ENCODE results near the gene LRRC71. TPM values are rescaled to one million over a fixed set of nuclear protein-coding genes. Genes with fewer than 3 reads are reported as not detected.

LRRC71 gene
- total and polyA plus RNA-seq, 10 of the 15 experiments (the other 5 are each of a cell fraction or from before 2014, with no cell fraction given), result not detected

DNA sequence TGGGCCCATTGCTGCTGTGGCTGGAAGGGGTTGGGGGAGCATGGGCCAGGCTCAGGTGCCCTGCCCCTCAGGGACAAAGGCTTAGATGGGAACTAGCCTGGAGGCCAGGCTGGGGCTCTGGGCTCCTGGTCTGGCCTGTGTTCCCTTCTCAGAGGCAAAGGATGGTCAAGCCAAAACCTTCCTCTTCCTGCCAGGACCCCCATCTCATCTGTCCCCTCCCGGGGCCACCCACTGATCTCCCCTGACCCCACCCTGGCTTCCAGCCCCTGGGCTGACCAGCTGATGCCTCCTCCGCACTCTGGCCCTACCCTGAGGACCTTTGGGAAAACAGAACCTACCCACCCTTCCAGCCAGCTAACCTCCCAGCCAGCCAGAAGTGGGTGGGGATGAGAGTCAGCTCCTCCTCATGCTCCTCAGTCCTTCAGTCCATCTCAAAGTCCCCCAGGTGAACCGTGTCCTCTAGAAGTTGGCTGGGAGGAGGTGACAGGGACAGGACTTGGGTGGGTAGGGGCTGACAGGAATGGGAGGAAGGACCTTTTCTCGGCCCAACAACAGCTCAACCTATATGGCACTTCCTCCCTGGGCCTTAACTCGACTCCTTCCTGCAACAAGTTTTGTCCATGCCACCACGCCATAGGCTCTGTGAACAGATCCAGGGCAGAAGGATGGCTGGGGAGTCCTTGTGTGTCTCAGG lies 19.4 kb upstream of the LRRC71 start:
- in situ Hi-C loops (cut with MboI), result no loop called here
- TF ChIP-seq, protein P1, sequence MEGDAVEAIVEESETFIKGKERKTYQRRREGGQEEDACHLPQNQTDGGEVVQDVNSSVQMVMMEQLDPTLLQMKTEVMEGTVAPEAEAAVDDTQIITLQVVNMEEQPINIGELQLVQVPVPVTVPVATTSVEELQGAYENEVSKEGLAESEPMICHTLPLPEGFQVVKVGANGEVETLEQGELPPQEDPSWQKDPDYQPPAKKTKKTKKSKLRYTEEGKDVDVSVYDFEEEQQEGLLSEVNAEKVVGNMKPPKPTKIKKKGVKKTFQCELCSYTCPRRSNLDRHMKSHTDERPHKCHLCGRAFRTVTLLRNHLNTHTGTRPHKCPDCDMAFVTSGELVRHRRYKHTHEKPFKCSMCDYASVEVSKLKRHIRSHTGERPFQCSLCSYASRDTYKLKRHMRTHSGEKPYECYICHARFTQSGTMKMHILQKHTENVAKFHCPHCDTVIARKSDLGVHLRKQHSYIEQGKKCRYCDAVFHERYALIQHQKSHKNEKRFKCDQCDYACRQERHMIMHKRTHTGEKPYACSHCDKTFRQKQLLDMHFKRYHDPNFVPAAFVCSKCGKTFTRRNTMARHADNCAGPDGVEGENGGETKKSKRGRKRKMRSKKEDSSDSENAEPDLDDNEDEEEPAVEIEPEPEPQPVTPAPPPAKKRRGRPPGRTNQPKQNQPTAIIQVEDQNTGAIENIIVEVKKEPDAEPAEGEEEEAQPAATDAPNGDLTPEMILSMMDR (IDR thresholded peaks at IDR 0.05 in 2 of 3, conservative IDR thresholded peaks at IDR 0.05 in 1 of 3; ENCODE audit: control insufficient read depth in 2 of 3, extremely low read depth in 1 of 3, insufficient read depth in 1 of 3, low read depth in 3 of 3, low read length in 3 of 3), result no peak
- TF ChIP-seq GATAD2B (conservative IDR thresholded peaks at IDR 0.05; ENCODE audit: low read depth) (no peak), IKZF2 (IDR thresholded peaks at IDR 0.05) (no peak), FOXK2 (IDR thresholded peaks at IDR 0.05) (no peak), CBFB (IDR thresholded peaks at IDR 0.05; ENCODE audit: low read depth) (no peak), YY1 (IDR thresholded peaks at IDR 0.05; ENCODE audit: low read depth, low read length) (no peak), SUPT20H (IDR thresholded peaks at IDR 0.05; ENCODE audit: borderline replicate concordance, control insufficient read depth, low read depth, low read length) (no peak)
- TF ChIP-seq, protein P2, sequence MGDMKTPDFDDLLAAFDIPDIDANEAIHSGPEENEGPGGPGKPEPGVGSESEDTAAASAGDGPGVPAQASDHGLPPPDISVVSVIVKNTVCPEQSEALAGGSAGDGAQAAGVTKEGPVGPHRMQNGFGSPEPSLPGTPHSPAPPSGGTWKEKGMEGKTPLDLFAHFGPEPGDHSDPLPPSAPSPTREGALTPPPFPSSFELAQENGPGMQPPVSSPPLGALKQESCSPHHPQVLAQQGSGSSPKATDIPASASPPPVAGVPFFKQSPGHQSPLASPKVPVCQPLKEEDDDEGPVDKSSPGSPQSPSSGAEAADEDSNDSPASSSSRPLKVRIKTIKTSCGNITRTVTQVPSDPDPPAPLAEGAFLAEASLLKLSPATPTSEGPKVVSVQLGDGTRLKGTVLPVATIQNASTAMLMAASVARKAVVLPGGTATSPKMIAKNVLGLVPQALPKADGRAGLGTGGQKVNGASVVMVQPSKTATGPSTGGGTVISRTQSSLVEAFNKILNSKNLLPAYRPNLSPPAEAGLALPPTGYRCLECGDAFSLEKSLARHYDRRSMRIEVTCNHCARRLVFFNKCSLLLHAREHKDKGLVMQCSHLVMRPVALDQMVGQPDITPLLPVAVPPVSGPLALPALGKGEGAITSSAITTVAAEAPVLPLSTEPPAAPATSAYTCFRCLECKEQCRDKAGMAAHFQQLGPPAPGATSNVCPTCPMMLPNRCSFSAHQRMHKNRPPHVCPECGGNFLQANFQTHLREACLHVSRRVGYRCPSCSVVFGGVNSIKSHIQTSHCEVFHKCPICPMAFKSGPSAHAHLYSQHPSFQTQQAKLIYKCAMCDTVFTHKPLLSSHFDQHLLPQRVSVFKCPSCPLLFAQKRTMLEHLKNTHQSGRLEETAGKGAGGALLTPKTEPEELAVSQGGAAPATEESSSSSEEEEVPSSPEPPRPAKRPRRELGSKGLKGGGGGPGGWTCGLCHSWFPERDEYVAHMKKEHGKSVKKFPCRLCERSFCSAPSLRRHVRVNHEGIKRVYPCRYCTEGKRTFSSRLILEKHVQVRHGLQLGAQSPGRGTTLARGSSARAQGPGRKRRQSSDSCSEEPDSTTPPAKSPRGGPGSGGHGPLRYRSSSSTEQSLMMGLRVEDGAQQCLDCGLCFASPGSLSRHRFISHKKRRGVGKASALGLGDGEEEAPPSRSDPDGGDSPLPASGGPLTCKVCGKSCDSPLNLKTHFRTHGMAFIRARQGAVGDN (IDR thresholded peaks at IDR 0.05), result no peak
- TF ChIP-seq, protein P3, sequence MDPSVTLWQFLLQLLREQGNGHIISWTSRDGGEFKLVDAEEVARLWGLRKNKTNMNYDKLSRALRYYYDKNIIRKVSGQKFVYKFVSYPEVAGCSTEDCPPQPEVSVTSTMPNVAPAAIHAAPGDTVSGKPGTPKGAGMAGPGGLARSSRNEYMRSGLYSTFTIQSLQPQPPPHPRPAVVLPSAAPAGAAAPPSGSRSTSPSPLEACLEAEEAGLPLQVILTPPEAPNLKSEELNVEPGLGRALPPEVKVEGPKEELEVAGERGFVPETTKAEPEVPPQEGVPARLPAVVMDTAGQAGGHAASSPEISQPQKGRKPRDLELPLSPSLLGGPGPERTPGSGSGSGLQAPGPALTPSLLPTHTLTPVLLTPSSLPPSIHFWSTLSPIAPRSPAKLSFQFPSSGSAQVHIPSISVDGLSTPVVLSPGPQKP (IDR thresholded peaks at IDR 0.05; ENCODE audit: low read depth, low read length), result no peak
- TF ChIP-seq, protein P4, sequence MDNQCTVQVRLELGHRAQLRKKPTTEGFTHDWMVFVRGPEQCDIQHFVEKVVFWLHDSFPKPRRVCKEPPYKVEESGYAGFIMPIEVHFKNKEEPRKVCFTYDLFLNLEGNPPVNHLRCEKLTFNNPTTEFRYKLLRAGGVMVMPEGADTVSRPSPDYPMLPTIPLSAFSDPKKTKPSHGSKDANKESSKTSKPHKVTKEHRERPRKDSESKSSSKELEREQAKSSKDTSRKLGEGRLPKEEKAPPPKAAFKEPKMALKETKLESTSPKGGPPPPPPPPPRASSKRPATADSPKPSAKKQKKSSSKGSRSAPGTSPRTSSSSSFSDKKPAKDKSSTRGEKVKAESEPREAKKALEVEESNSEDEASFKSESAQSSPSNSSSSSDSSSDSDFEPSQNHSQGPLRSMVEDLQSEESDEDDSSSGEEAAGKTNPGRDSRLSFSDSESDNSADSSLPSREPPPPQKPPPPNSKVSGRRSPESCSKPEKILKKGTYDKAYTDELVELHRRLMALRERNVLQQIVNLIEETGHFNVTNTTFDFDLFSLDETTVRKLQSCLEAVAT (IDR thresholded peaks at IDR 0.05), result no peak
- TF ChIP-seq, protein P5, sequence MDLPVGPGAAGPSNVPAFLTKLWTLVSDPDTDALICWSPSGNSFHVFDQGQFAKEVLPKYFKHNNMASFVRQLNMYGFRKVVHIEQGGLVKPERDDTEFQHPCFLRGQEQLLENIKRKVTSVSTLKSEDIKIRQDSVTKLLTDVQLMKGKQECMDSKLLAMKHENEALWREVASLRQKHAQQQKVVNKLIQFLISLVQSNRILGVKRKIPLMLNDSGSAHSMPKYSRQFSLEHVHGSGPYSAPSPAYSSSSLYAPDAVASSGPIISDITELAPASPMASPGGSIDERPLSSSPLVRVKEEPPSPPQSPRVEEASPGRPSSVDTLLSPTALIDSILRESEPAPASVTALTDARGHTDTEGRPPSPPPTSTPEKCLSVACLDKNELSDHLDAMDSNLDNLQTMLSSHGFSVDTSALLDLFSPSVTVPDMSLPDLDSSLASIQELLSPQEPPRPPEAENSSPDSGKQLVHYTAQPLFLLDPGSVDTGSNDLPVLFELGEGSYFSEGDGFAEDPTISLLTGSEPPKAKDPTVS (IDR thresholded peaks at IDR 0.05; ENCODE audit: low read depth, low read length), result no peak

More for the DNA sequence above, 19.4 kb upstream of the LRRC71 start:
- no peaks in the 10 kb centered on the region for H3K4me1 ChIP-seq (ENCODE audit: control insufficient read depth, insufficient read depth, low read length)
- no peaks in the 10 kb centered on the region for H3K36me3 ChIP-seq (ENCODE audit: control insufficient read depth in 2 of 2, insufficient read depth in 2 of 2, low read length in 1 of 2)
- peaks cover 0 to 6% of the 10 kb centered on the region in 2 experiments; a peak in 3 of 4 replicates for H3K27me3 ChIP-seq (replicated peaks in 1 of 2; ENCODE audit: control insufficient read depth in 2 of 2, insufficient read depth in 2 of 2, low read length in 1 of 2)
- WGBS (ENCODE audit: insufficient coverage, insufficient replicate concordance, low lambda C conversion rate, missing lambda C conversion rate), result 7% methylated on average over 6 of the region's 6 CpGs
- DNase-seq (ENCODE audit: low read depth, low spot score), result no peak
- ChIA-PET RAD21 (ENCODE audit: unreplicated experiment) (interaction anchor here (1.2 to 1.6 kb wide), 2 partner anchors 175 to 189 kb away, joined by 3 to 4 read pairs; no protein-coding TSS in a partner anchor), SMC1A (ENCODE audit: uncharacterized antibody, unreplicated experiment) (interaction anchor here (0.5 to 1.1 kb wide), 2 partner anchors 144 to 173 kb away, joined by 3 read pairs; no protein-coding TSS in a partner anchor), POLR2A (no interaction called here), CTCF (interaction anchor here (0.7 to 1.6 kb wide), 4 partner anchors 11 to 175 kb away, joined by 3 to 5 read pairs (median 4); no protein-coding TSS in a partner anchor)
- H3K9ac ChIP-seq (ENCODE audit: control insufficient read depth, insufficient read depth, low read length), result no peak overlapping the region
- intact Hi-C loops (cut with micrococcal nuclease; ENCODE audit: unreplicated experiment), result no loop called here
- no peak overlapping the region for H3K4me3 ChIP-seq
- FAIRE-seq, result no peak
- no peaks in the 10 kb centered on the region for H3K79me2 ChIP-seq (ENCODE audit: control insufficient read depth, insufficient read depth, low read length)
- H2AFZ ChIP-seq (ENCODE audit: control insufficient read depth, low read depth, low read length), result no peak overlapping the region
- H3K4me2 ChIP-seq (ENCODE audit: control insufficient read depth, insufficient read depth), result no peak overlapping the region
- no peak for ATAC-seq
- no peaks in the 10 kb centered on the region for H3K9me3 ChIP-seq (replicated peaks; ENCODE audit: control insufficient read depth, insufficient read depth, low read length)
- no TSS peak for BruUV-seq (replicated peaks)
- H4K20me1 ChIP-seq (ENCODE audit: control insufficient read depth, insufficient read depth), result no peaks in the 10 kb centered on the region
- no peak overlapping the region for H3K27ac ChIP-seq (ENCODE audit: control insufficient read depth, insufficient read depth)

All from GM12878 (cell line).